ENCODE data around the gene JAKMIP1. TPM values are rescaled to one million over a fixed set of nuclear protein-coding genes. Genes with fewer than 3 reads are reported as not detected.

Gene JAKMIP1
- polyA plus RNA-seq, 2 donors: 0.13 to 0.31 TPM

- WGBS, 2 donors: 75 to 81% methylated on average over 4 of the region's 4 CpGs
- Histone ChIP-seq H3K4me1 (ENCODE audit: control insufficient read depth in 2 of 2, insufficient read depth in 2 of 2, low read length in 1 of 2) (no peaks in the 10 kb centered on the region), H3K36me3 (ENCODE audit: control insufficient read depth in 2 of 2, insufficient read depth in 2 of 2, low read length in 1 of 2) (no peaks in the 10 kb centered on the region), H3K27me3 (ENCODE audit: control insufficient read depth in 1 of 2, insufficient read depth in 2 of 2, low read length in 2 of 2) (no peaks in the 10 kb centered on the region), H3K27ac (ENCODE audit: low read depth in 2 of 2, low read length in 1 of 2) (no peak overlapping the region), H3K9me3 (ENCODE audit: control insufficient read depth in 2 of 2, insufficient read depth in 1 of 2, low read depth in 1 of 2, low read length in 1 of 2) (peaks cover 3 to 10% of the 10 kb centered on the region in 2 donors), H3K4me3 (ENCODE audit: low read depth in 1 of 2, low read length in 2 of 2) (no peak overlapping the region)
These were observed 5.6 kb upstream of the JAKMIP1 start for GRCh38 chr4:6205973-6206372.

- Histone ChIP-seq H3K4me3 (ENCODE audit: low read depth in 1 of 2, low read length in 2 of 2) (no peak overlapping the region), H3K36me3 (ENCODE audit: control insufficient read depth in 2 of 2, insufficient read depth in 2 of 2, low read length in 1 of 2) (no peaks in the 10 kb centered on the region), H3K4me1 (ENCODE audit: control insufficient read depth in 2 of 2, insufficient read depth in 2 of 2, low read length in 1 of 2) (peaks cover 0 to 3% of the 10 kb centered on the region in 2 donors), H3K27me3 (ENCODE audit: control insufficient read depth in 1 of 2, insufficient read depth in 2 of 2, low read length in 2 of 2) (no peaks in the 10 kb centered on the region), H3K27ac (ENCODE audit: low read depth in 2 of 2, low read length in 1 of 2) (no peak overlapping the region), H3K9me3 (ENCODE audit: control insufficient read depth in 2 of 2, insufficient read depth in 1 of 2, low read depth in 1 of 2, low read length in 1 of 2) (peaks cover 3 to 13% of the 10 kb centered on the region in 2 donors)
- 63 to 65% methylated on average over 4 of the region's 4 CpGs for WGBS, 2 donors
These were observed 5.2 kb upstream of the JAKMIP1 start for GRCh38 chr4:6205567-6205931.

DNA sequence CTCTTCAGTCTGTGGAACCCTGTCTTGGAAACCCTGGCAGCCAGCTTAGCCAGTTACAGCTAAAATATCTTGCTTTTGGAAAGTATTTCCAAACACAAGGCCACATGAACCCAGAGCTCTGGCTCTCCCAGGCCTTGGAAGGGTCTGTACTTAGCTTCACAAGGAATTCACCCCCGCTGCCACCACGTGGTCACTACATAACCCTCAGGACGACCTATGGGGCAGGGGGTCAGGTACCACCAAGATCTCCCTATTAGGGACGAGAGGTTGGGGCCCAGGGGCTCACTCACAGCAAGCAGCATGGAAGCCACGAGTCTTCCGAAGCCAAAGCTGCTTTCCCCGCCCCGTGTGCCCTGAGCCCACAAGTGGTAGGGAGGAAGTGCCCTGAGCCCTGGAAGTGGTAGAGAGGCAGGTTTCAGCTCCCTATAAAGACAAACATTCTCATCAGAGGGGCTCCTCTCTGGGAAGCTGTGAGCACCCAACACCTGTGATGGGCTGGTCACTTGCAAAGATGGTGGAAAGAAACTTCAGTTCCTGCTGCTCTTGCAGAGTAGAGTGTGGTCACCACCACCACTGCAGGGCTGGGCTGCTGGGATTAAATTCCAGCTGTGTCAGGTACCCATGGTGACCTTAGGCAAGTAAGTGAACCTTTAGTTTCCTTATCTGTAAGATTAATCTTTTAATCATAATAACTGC lies 4.7 kb upstream of the JAKMIP1 start:
- Histone ChIP-seq H3K27ac (ENCODE audit: low read depth in 2 of 2, low read length in 1 of 2) (no peak overlapping the region), H3K27me3 (ENCODE audit: control insufficient read depth in 1 of 2, insufficient read depth in 2 of 2, low read length in 2 of 2) (no peaks in the 10 kb centered on the region), H3K4me1 (ENCODE audit: control insufficient read depth in 2 of 2, insufficient read depth in 2 of 2, low read length in 1 of 2) (peaks cover 3 to 6% of the 10 kb centered on the region in 2 donors), H3K4me3 (ENCODE audit: low read depth in 1 of 2, low read length in 2 of 2) (no peak overlapping the region), H3K36me3 (ENCODE audit: control insufficient read depth in 2 of 2, insufficient read depth in 2 of 2, low read length in 1 of 2) (no peaks in the 10 kb centered on the region), H3K9me3 (ENCODE audit: control insufficient read depth in 2 of 2, insufficient read depth in 1 of 2, low read depth in 1 of 2, low read length in 1 of 2) (peaks cover 3 to 13% of the 10 kb centered on the region in 2 donors)
- WGBS, 2 donors: 61 to 62% methylated on average over 8 of the region's 8 CpGs

DNA sequence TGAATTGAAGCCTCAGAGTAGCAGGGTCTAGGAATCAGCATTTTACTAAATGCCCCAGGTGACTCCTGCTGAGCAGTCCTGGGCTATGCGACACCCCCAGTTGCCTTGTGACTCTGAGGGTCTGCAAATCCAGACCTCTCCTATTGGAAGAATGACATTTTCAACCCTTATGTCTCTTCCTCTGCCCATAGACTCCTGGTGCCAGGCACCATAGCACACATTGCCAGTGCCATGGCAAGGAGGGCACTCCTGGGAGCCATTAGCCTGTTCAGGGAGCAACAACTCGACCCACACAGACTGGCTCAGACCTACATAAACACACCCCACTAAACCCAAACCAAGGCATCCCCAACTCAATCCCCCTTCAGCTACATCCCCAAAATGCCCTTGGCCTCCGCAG lies 3.7 kb upstream of the JAKMIP1 start:
- peaks cover 11% of the 10 kb centered on the region in 2 donors for H3K4me1 ChIP-seq (ENCODE audit: control insufficient read depth in 2 of 2, insufficient read depth in 2 of 2, low read length in 1 of 2)
- no peak overlapping the region for H3K4me3 ChIP-seq (ENCODE audit: low read depth in 1 of 2, low read length in 2 of 2)
- H3K9me3 ChIP-seq (ENCODE audit: control insufficient read depth in 2 of 2, insufficient read depth in 1 of 2, low read depth in 1 of 2, low read length in 1 of 2): peaks cover 3 to 13% of the 10 kb centered on the region in 2 donors
- H3K36me3 ChIP-seq (ENCODE audit: control insufficient read depth in 2 of 2, insufficient read depth in 2 of 2, low read length in 1 of 2): no peaks in the 10 kb centered on the region
- no peak overlapping the region for H3K27ac ChIP-seq (ENCODE audit: low read depth in 2 of 2, low read length in 1 of 2)
- no peaks in the 10 kb centered on the region for H3K27me3 ChIP-seq (ENCODE audit: control insufficient read depth in 1 of 2, insufficient read depth in 2 of 2, low read length in 2 of 2)
- WGBS, 2 donors: 82 to 88% methylated on average over 3 of the region's 3 CpGs

GRCh38 chr4:6201580-6202091 lies 1.3 kb upstream of the JAKMIP1 start:
- WGBS, 2 donors: 75 to 76% methylated on average over 7 of the region's 7 CpGs
- Histone ChIP-seq H3K4me3 (ENCODE audit: low read depth in 1 of 2, low read length in 2 of 2) (no peak overlapping the region), H3K4me1 (ENCODE audit: control insufficient read depth in 2 of 2, insufficient read depth in 2 of 2, low read length in 1 of 2) (peaks cover 11 to 15% of the 10 kb centered on the region in 2 donors), H3K27ac (ENCODE audit: low read depth in 2 of 2, low read length in 1 of 2) (no peak overlapping the region), H3K36me3 (ENCODE audit: control insufficient read depth in 2 of 2, insufficient read depth in 2 of 2, low read length in 1 of 2) (no peaks in the 10 kb centered on the region), H3K9me3 (ENCODE audit: control insufficient read depth in 2 of 2, insufficient read depth in 1 of 2, low read depth in 1 of 2, low read length in 1 of 2) (peaks cover 3 to 13% of the 10 kb centered on the region in 2 donors), H3K27me3 (ENCODE audit: control insufficient read depth in 1 of 2, insufficient read depth in 2 of 2, low read length in 2 of 2) (no peaks in the 10 kb centered on the region)

- peaks cover 3 to 13% of the 10 kb centered on the region in 2 donors for H3K9me3 ChIP-seq (ENCODE audit: control insufficient read depth in 2 of 2, insufficient read depth in 1 of 2, low read depth in 1 of 2, low read length in 1 of 2)
- 9 to 13% methylated on average over 15 of the region's 15 CpGs for WGBS, 2 donors
- peaks cover 11 to 15% of the 10 kb centered on the region in 2 donors for H3K4me1 ChIP-seq (ENCODE audit: control insufficient read depth in 2 of 2, insufficient read depth in 2 of 2, low read length in 1 of 2)
- no peaks in the 10 kb centered on the region for H3K36me3 ChIP-seq (ENCODE audit: control insufficient read depth in 2 of 2, insufficient read depth in 2 of 2, low read length in 1 of 2)
- H3K27ac ChIP-seq (ENCODE audit: low read depth in 2 of 2, low read length in 1 of 2): no peak overlapping the region
- peaks cover 0 to 2% of the 10 kb centered on the region in 2 donors for H3K27me3 ChIP-seq (ENCODE audit: control insufficient read depth in 1 of 2, insufficient read depth in 2 of 2, low read length in 2 of 2)
- peak overlapping the region; percentile 15 to 45 for H3K4me3 ChIP-seq (ENCODE audit: low read depth in 1 of 2, low read length in 2 of 2)
These were observed 593 bp upstream of the JAKMIP1 start for GRCh38 chr4:6200922-6201362.

GRCh38 chr4:6199422-6199921 lies 877 bp downstream of the JAKMIP1 start:
- Histone ChIP-seq H3K27ac (ENCODE audit: low read depth in 2 of 2, low read length in 1 of 2) (no peak overlapping the region), H3K36me3 (ENCODE audit: control insufficient read depth in 2 of 2, insufficient read depth in 2 of 2, low read length in 1 of 2) (no peaks in the 10 kb centered on the region), H3K4me1 (ENCODE audit: control insufficient read depth in 2 of 2, insufficient read depth in 2 of 2, low read length in 1 of 2) (peaks cover 11 to 15% of the 10 kb centered on the region in 2 donors), H3K27me3 (ENCODE audit: control insufficient read depth in 1 of 2, insufficient read depth in 2 of 2, low read length in 2 of 2) (peaks cover 0 to 2% of the 10 kb centered on the region in 2 donors), H3K4me3 (ENCODE audit: low read depth in 1 of 2, low read length in 2 of 2) (peak overlapping the region; percentile 32 to 45), H3K9me3 (ENCODE audit: control insufficient read depth in 2 of 2, insufficient read depth in 1 of 2, low read depth in 1 of 2, low read length in 1 of 2) (peaks cover 3 to 14% of the 10 kb centered on the region in 2 donors)
- 1% methylated on average over 36 to 55 of the region's 55 CpGs for WGBS, 2 donors

DNA sequence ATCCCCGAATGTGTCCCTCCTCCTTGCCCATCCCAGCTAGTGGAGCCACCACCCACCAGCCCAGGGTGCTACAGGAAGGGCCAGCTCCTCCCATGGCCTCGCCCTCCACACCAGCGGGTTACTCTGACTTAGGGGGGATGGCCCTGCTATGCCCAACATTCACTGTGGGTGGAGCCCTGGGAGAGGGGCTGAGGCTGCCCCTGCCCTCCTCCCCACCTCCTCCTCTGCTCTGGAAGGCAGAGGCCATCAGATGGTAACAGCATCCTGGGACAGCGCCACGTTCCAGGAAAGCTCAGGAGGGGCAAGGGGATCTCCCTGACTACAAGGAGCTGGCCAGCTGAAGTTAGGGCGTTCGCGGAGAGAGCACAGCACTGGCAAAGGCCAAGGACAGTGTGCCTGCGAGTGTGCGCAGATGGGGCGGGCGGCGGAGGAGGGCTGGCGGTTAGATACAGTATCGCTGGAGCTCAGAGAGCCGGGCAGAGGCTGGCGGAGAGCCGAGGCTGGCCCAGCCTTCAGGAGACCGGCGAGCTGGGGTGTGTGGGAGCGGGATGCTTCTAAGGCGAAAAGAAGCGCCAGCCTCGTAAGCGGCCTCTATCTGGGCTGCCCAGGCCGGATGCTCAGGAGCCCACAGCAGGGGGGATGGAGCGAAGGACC lies 1.5 kb downstream of the JAKMIP1 start:
- 3 to 4% methylated on average over 27 of the region's 27 CpGs for WGBS, 2 donors
- H3K9me3 ChIP-seq (ENCODE audit: control insufficient read depth in 2 of 2, insufficient read depth in 1 of 2, low read depth in 1 of 2, low read length in 1 of 2): peaks cover 3 to 16% of the 10 kb centered on the region in 2 donors
- H3K27me3 ChIP-seq (ENCODE audit: control insufficient read depth in 1 of 2, insufficient read depth in 2 of 2, low read length in 2 of 2): peaks cover 0 to 2% of the 10 kb centered on the region in 2 donors
- H3K4me1 ChIP-seq (ENCODE audit: control insufficient read depth in 2 of 2, insufficient read depth in 2 of 2, low read length in 1 of 2): peaks cover 11 to 15% of the 10 kb centered on the region in 2 donors
- H3K4me3 ChIP-seq (ENCODE audit: low read depth in 1 of 2, low read length in 2 of 2): peak overlapping the region; percentile 32 to 45
- H3K27ac ChIP-seq (ENCODE audit: low read depth in 2 of 2, low read length in 1 of 2): no peak overlapping the region
- no peaks in the 10 kb centered on the region for H3K36me3 ChIP-seq (ENCODE audit: control insufficient read depth in 2 of 2, insufficient read depth in 2 of 2, low read length in 1 of 2)

DNA sequence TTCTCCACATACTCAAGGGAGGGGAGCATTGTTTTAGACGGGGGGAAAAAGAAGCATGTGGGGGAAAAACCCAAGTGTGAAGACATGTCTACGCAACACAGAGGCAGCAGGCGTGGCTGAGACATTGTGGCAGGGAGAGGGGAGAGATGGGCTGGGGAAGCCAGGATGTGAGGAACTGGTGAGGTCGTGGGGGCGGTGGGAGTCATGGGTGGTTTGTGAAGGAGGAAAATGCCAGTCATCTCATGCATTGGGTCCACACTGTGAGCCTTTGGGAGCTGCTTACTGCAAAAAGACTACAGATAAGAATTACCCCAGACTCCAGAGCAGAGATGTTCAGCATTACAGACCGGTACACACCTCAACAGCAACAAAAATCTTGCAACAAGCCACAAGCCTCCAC lies 2.1 kb downstream of the JAKMIP1 start:
- Histone ChIP-seq H3K4me1 (ENCODE audit: control insufficient read depth in 2 of 2, insufficient read depth in 2 of 2, low read length in 1 of 2) (peaks cover 11 to 15% of the 10 kb centered on the region in 2 donors), H3K27ac (ENCODE audit: low read depth in 2 of 2, low read length in 1 of 2) (no peak overlapping the region), H3K36me3 (ENCODE audit: control insufficient read depth in 2 of 2, insufficient read depth in 2 of 2, low read length in 1 of 2) (no peaks in the 10 kb centered on the region), H3K4me3 (ENCODE audit: low read depth in 1 of 2, low read length in 2 of 2) (no peak overlapping the region), H3K9me3 (ENCODE audit: control insufficient read depth in 2 of 2, insufficient read depth in 1 of 2, low read depth in 1 of 2, low read length in 1 of 2) (peaks cover 3 to 16% of the 10 kb centered on the region in 2 donors), H3K27me3 (ENCODE audit: control insufficient read depth in 1 of 2, insufficient read depth in 2 of 2, low read length in 2 of 2) (peaks cover 0 to 2% of the 10 kb centered on the region in 2 donors)
- 44 to 49% methylated on average over 6 of the region's 6 CpGs for WGBS, 2 donors
